Prostate gland (tissue), 2 donors: ENCODE measurements around the gene CLSTN1. TPM values are rescaled to one million over a fixed set of nuclear protein-coding genes. Genes with fewer than 3 reads are reported as not detected.

ENCODE experiments used
- DNase-seq: peaks from one replicate; pipeline ENCODE4 v3.0.0-alpha.2; 2019; ENCODE audit warnings: low spot score
- H3K27ac ChIP-seq, 2 donors: fragments of 200-600 bp; sonication (generic); 2 replicates each; pipeline ENCODE4 v1.5.1; 2017 to 2019
- H3K27me3 ChIP-seq: fragments of 200-600 bp; sonication (generic); replicated peaks from 2 replicates; pipeline ENCODE4 v1.5.1; 2019; ENCODE audit not compliant: insufficient read depth
- H3K36me3 ChIP-seq, 2 donors: fragments of 200-600 bp; sonication (generic); 1 replicate in 1 of 2; 2 replicates in 1 of 2; pipeline versions ENCODE4 v1.5.1 to v1.8.1; 2017 to 2019
- H3K4me1 ChIP-seq: fragments of 200-600 bp; sonication (generic); replicated peaks from 2 replicates; pipeline ENCODE4 v1.5.1; 2019
- H3K4me3 ChIP-seq, 2 donors: fragments of 200-600 bp; sonication (generic); 2 replicates each; pipeline ENCODE4 v1.5.1; 2017 to 2019
- H3K9me3 ChIP-seq: fragments of 200-600 bp; sonication (generic); 2 replicates; pipeline ENCODE4 v1.5.1; 2017
- CTCF ChIP-seq, 4 experiments: fragments of 200-600 bp in 2 of 4; fragments of 450-650 bp in 2 of 4; sonication (generic) in 2 of 4; IDR thresholded peaks; 1 replicate in 3 of 4; 2 replicates in 1 of 4; pipeline ENCODE4 v1.5.1; 2016 to 2019; ENCODE audit warnings: antibody characterized with exemption in 4 of 4, mild to moderate bottlenecking in 2 of 4, moderate library complexity in 2 of 4
- POLR2A ChIP-seq: fragments of 450-650 bp; IDR thresholded peaks from one replicate; pipeline ENCODE4 v1.6.1; 2016; ENCODE audit warnings: antibody characterized with exemption, mild to moderate bottlenecking
- POLR2AphosphoS5 ChIP-seq: sonication (generic); formaldehyde crosslinking; IDR thresholded peaks from one replicate; pipeline ENCODE4 v1.6.1; 2017; ENCODE audit warnings: antibody characterized with exemption
- WGBS: methylation state at CpG from one replicate; pipeline ENCODE4 v1.1.5; 2018; 5-methylcytosine and 5-hydroxymethylcytosine counted together
- intact Hi-C: fragments of 100-400 bp; cut with DNase I; formaldehyde crosslinking; loops from one replicate; pipeline ENCODE4 v1.14.2; 2022
- total RNA-seq, 2 donors: library from RNA; depleted of rRNA; stranded (reverse); fragments of >200 nt; gene quantifications; one replicate each; pipeline ENCODE4 v1.1.0, GENCODE V29; 2016

The CLSTN1 gene
- total RNA-seq, 2 donors from 2014 or later, result 133 to 230 TPM

- H3K27ac ChIP-seq, result no peak overlapping the region
- H3K4me3 ChIP-seq, result no peak overlapping the region
- H3K4me1 ChIP-seq, result no peaks in the 10 kb centered on the region
- H3K36me3 ChIP-seq, result no peaks in the 10 kb centered on the region
- WGBS, result 82% methylated on average over 11 of the region's 12 CpGs
- no peak for TF ChIP-seq POLR2A
- TF ChIP-seq POLR2AphosphoS5, result no peak
- no peak for TF ChIP-seq CTCF (IDR thresholded peaks at IDR 0.05)
- no peaks in the 10 kb centered on the region for H3K9me3 ChIP-seq
- DNase-seq, result no peak
- no peaks in the 10 kb centered on the region for H3K27me3 ChIP-seq
- intact Hi-C loops, result no loop called here
Measured at GRCh38 chr1:9852410-9853248, 28.9 kb upstream of the CLSTN1 start.

- WGBS, result 88% methylated on average over 8 of the region's 8 CpGs
- no peaks in the 10 kb centered on the region for H3K27me3 ChIP-seq
- H3K4me3 ChIP-seq, result no peak overlapping the region
- no peaks in the 10 kb centered on the region for H3K4me1 ChIP-seq
- H3K9me3 ChIP-seq, result no peaks in the 10 kb centered on the region
- no peak for TF ChIP-seq CTCF (IDR thresholded peaks at IDR 0.05)
- no peak for TF ChIP-seq POLR2A
- no peak for TF ChIP-seq POLR2AphosphoS5
- DNase-seq, result no peak
- intact Hi-C loops, result no loop called here
- H3K36me3 ChIP-seq, result no peaks in the 10 kb centered on the region
- no peak overlapping the region for H3K27ac ChIP-seq
Measured at GRCh38 chr1:9852004-9852403, 28.2 kb upstream of the CLSTN1 start.

- intact Hi-C loops, result no loop called here
- no peak for TF ChIP-seq POLR2AphosphoS5
- TF ChIP-seq POLR2A, result no peak
- TF ChIP-seq CTCF (IDR thresholded peaks at IDR 0.05), result no peak
- Histone ChIP-seq H3K9me3 (no peaks in the 10 kb centered on the region), H3K36me3 (no peaks in the 10 kb centered on the region), H3K4me3 (no peak overlapping the region), H3K4me1 (no peaks in the 10 kb centered on the region), H3K27me3 (no peaks in the 10 kb centered on the region), H3K27ac (no peak overlapping the region)
- WGBS, result 73% methylated on average over 18 of the region's 18 CpGs
- DNase-seq, result no peak
Measured at GRCh38 chr1:9850442-9851162, 26.8 kb upstream of the CLSTN1 start.

GRCh38 chr1:9849691-9850441, 26.1 kb upstream of the CLSTN1 start:
- no peak for DNase-seq
- intact Hi-C loops, result no loop called here
- TF ChIP-seq POLR2A, result no peak
- Histone ChIP-seq H3K36me3 (no peaks in the 10 kb centered on the region), H3K27me3 (no peaks in the 10 kb centered on the region), H3K27ac (no peak overlapping the region), H3K4me1 (no peaks in the 10 kb centered on the region), H3K9me3 (no peaks in the 10 kb centered on the region), H3K4me3 (no peak overlapping the region)
- 76% methylated on average over 20 of the region's 20 CpGs for WGBS

- peak; percentile 70 for TF ChIP-seq POLR2AphosphoS5
- TF ChIP-seq POLR2A, result no peak
- Histone ChIP-seq H3K9me3 (no peaks in the 10 kb centered on the region), H3K4me1 (peaks cover 13% of the 10 kb centered on the region), H3K36me3 (no peaks in the 10 kb centered on the region), H3K27me3 (no peaks in the 10 kb centered on the region), H3K4me3 (no peak overlapping the region), H3K27ac (peak overlapping the region in 1 of 2 donors; percentile 59)
- intact Hi-C loops, result no loop called here
- 28% methylated on average over 8 of the region's 8 CpGs for WGBS
- peak; percentile 48 for DNase-seq
Measured at GRCh38 chr1:9848022-9848421, 24.3 kb upstream of the CLSTN1 start.
